Calu3 (cell line): ENCODE data around the gene BBX. TPM values are rescaled to one million over a fixed set of nuclear protein-coding genes. Genes with fewer than 3 reads are reported as not detected.

Experiments
- BruUV-seq: library from RNA; stranded (reverse); fragments of 400-500 nt; replicated peaks from 2 replicates; lab custom pipeline; 2021; lab: Mats Ljungman, UMichigan
- CTCF ChIA-PET: fragments of 300-600 bp; sonication (Branson Sonifier 250); formaldehyde crosslinking; loops from one replicate; lab custom pipeline; 2022; ENCODE audit warnings: antibody characterized with exemption; lab: Charles Lee
- DNase-seq: peaks from one replicate; pipeline ENCODE4 v3.0.0; 2022
- H3K27ac Mint-ChIP-seq: one replicate; pipeline ENCODE4 v1.8.0; 2022; ENCODE audit warnings: mixed read lengths; ENCODE audit not compliant: unreplicated experiment
- H3K27me3 Mint-ChIP-seq: one replicate; pipeline ENCODE4 v1.8.0; 2022; ENCODE audit warnings: mixed read lengths; ENCODE audit not compliant: unreplicated experiment
- H3K36me3 Mint-ChIP-seq: one replicate; pipeline ENCODE4 v1.8.0; 2022; ENCODE audit warnings: mild to moderate bottlenecking, moderate library complexity, mixed read lengths; ENCODE audit not compliant: insufficient read depth, unreplicated experiment
- H3K4me1 Mint-ChIP-seq: one replicate; pipeline ENCODE4 v1.8.0; 2022; ENCODE audit warnings: mild to moderate bottlenecking, low read depth, mixed read lengths; ENCODE audit not compliant: unreplicated experiment
- H3K4me3 Mint-ChIP-seq: one replicate; pipeline ENCODE4 v1.8.0; 2022; ENCODE audit warnings: mild to moderate bottlenecking, low read depth, moderate library complexity, mixed read lengths; ENCODE audit not compliant: unreplicated experiment
- H3K9me3 Mint-ChIP-seq: one replicate; pipeline ENCODE4 v1.8.0; 2022; ENCODE audit warnings: low read depth, mixed read lengths; ENCODE audit not compliant: unreplicated experiment
- CTCF ChIP-seq: fragments of 200-600 bp; IDR thresholded peaks from one replicate; pipeline ENCODE4 v1.8.0; 2022; ENCODE audit warnings: antibody characterized with exemption; ENCODE audit not compliant: unreplicated experiment
- intact Hi-C: fragments of 100-400 bp; cut with micrococcal nuclease; formaldehyde crosslinking; loops from one replicate; pipeline ENCODE4 v1.10.0; 2022; ENCODE audit not compliant: unreplicated experiment
- total RNA-seq: library from RNA; stranded (reverse); gene quantifications from 2 replicates; pipeline ENCODE4 v1.2.3, GENCODE V29; 2022

The BBX gene
- total RNA-seq, 1 experiment from 2014 or later: 66.9 TPM

- Mint-ChIP-seq H3K36me3 (no peaks in the 10 kb centered on the region), H3K9me3 (no peaks in the 10 kb centered on the region), H3K27me3 (no peaks in the 10 kb centered on the region), H3K27ac (no peak overlapping the region), H3K4me3 (no peak overlapping the region), H3K4me1 (no peaks in the 10 kb centered on the region)
- no TSS peak for BruUV-seq
- no peak for TF ChIP-seq CTCF
- intact Hi-C loops: loop anchor here (10.0 kb wide), 1 partner anchor 174 kb away; no protein-coding TSS in a partner anchor
- CTCF ChIA-PET: no interaction called here
- no peak for DNase-seq
Measured at GRCh38 chr3:107670986-107671385, 148.2 kb downstream of the BBX start.

GRCh38 chr3:107674371-107674770, 151.6 kb downstream of the BBX start:
- DNase-seq: no peak
- Mint-ChIP-seq H3K27me3 (no peaks in the 10 kb centered on the region), H3K4me1 (no peaks in the 10 kb centered on the region), H3K27ac (no peak overlapping the region), H3K36me3 (no peaks in the 10 kb centered on the region), H3K9me3 (no peaks in the 10 kb centered on the region), H3K4me3 (no peak overlapping the region)
- CTCF ChIA-PET: interaction anchor here (0.7 kb wide), 1 partner anchor 10 kb away, joined by 3 read pairs; no protein-coding TSS in a partner anchor
- BruUV-seq: no TSS peak
- TF ChIP-seq CTCF: no peak
- intact Hi-C loops: loop anchor here (10.0 kb wide), 1 partner anchor 170 kb away; no protein-coding TSS in a partner anchor

- CTCF ChIA-PET: interaction anchor here (0.5 to 2.5 kb wide), 5 partner anchors 9 to 1828 kb away, joined by 3 to 8 read pairs (median 3); no protein-coding TSS in a partner anchor
- TF ChIP-seq CTCF: no peak
- no peak overlapping the region for H3K27ac Mint-ChIP-seq
- intact Hi-C loops: loop anchor here (5.0 to 10.0 kb wide), 2 partner anchors 67 to 169 kb away; no protein-coding TSS in a partner anchor
- no peaks in the 10 kb centered on the region for H3K36me3 Mint-ChIP-seq
- H3K4me1 Mint-ChIP-seq: peaks cover 3% of the 10 kb centered on the region
- BruUV-seq: no TSS peak
- H3K4me3 Mint-ChIP-seq: no peak overlapping the region
- H3K27me3 Mint-ChIP-seq: no peaks in the 10 kb centered on the region
- no peak for DNase-seq
- no peaks in the 10 kb centered on the region for H3K9me3 Mint-ChIP-seq
Measured at GRCh38 chr3:107675233-107675900, 152.6 kb downstream of the BBX start.

- no peak for DNase-seq
- H3K4me1 Mint-ChIP-seq: peaks cover 11% of the 10 kb centered on the region
- H3K9me3 Mint-ChIP-seq: no peaks in the 10 kb centered on the region
- peaks cover 5% of the 10 kb centered on the region for H3K36me3 Mint-ChIP-seq
- no peaks in the 10 kb centered on the region for H3K27me3 Mint-ChIP-seq
- intact Hi-C loops: loop anchor here (5.0 to 10.0 kb wide), 2 partner anchors 66 to 168 kb away; no protein-coding TSS in a partner anchor
- CTCF ChIA-PET: interaction anchor here (0.6 to 2.5 kb wide), 5 partner anchors 33 to 801 kb away, joined by 3 to 8 read pairs (median 3); no protein-coding TSS in a partner anchor
- TF ChIP-seq CTCF: peak; percentile 54
- BruUV-seq: no TSS peak
- H3K27ac Mint-ChIP-seq: no peak overlapping the region
- H3K4me3 Mint-ChIP-seq: no peak overlapping the region
Measured at GRCh38 chr3:107676469-107677309, 153.9 kb downstream of the BBX start.
